ENCODE results near the gene ACTR3C.
"Not testable (repeated sequence)": the region's sequence is repeated elsewhere in the genome, so short reads cannot be mapped to it uniquely, and the experiment has no call there.

- peak; percentile 47 to 70 (median 60) for TF ChIP-seq CTCF (IDR thresholded peaks at IDR 0.05 in 4 of 5, conservative IDR thresholded peaks at IDR 0.05 in 1 of 5)
- not testable (repeated sequence) for TF ChIP-seq POLR2A (IDR thresholded peaks at IDR 0.05)
These were observed 37.2 kb downstream of the ACTR3C start for GRCh38 chr7:150285849-150286754.
